Stimulated activated CD4-positive, alpha-beta T cell treated with anti-CD3 and anti-CD28 coated beads, Interleukin-4, amount 100 ng/mL, for 1 hour (primary cell): ENCODE measurements around the gene TMEM128.
"Not testable (repeated sequence)": the region's sequence is repeated elsewhere in the genome, so short reads cannot be mapped to it uniquely, and the experiment has no call there.

Experiments
- DNase-seq: peaks from one replicate; pipeline ENCODE4 v3.0.0-alpha.2; 2020

Gene TMEM128

DNA sequence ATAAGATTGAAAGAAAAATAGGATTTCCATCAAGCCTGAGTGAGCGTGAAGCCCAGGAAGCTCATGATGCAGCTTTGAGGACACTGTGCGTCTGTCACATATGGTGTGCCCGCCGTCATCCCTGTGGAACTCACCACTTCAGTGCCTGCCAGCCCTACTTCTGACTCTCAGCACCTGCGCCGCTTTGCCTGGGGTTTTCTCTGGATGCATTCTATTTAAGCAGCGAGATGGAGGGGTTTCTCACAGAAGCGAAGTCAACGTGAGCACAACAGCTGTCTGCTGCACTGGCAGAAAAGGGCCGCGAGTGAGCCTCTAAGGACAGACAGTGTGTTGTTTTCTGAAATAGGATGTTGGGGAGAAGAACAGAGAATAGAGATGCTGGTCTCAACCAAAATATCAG lies 6.2 kb upstream of the TMEM128 start:
- no peak for DNase-seq

DNA sequence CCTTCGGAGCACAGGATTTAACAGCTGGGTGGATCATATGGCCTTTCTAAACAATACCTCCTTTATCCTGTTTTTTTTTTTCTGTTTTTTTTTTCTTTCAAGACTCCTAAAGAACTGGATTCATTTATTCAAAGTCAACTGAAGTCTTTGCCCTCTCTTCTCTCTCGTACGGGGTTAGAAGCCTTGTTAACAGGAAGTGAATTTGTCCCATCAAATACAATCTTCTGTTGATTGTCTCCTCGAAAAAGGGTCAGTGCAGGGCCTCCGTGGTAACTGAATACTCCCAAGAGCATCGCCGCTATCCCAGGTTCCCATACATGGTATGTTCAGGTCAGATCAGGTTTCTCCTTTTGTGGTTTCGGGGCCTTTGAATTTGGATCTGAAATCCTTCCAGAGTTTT lies 1.8 kb upstream of the TMEM128 start:
- DNase-seq = no peak

DNA sequence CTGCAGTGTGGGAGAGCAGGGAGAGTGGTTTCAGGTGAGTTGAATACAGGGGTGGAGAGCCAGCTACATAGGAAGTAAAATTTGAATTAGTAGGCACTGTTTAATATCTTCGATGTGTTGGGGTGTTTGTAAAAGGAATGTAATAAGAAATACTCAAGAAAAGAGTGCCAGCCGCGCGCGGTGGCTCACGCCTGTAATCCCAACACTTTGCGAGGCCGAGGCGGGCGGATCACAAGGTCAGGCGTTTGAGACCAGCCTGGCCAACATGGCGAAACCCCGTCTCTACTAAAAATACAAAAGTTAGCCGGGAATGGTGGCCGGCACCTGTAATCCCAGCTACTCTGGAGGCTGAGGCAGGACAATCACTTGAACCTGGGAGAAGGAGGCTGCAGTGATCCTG lies 1.3 kb upstream of the TMEM128 start:
- DNase-seq = not testable (repeated sequence)

DNA sequence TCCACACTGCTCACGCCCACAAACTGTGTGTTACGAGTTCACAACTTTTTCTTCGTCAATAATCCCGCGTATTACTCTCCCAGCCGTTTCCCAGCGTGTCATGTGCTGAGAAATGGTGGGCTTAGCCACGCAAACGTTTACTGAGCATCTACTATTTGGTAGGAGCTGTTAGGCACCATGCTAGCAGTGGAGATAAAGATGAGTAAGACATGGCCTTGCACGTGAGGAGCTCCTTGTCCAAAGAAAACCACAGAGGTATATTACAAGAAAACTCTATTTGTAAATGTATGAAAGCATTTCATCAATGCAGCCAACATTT lies 821 bp upstream of the TMEM128 start:
- no peak for DNase-seq

DNA sequence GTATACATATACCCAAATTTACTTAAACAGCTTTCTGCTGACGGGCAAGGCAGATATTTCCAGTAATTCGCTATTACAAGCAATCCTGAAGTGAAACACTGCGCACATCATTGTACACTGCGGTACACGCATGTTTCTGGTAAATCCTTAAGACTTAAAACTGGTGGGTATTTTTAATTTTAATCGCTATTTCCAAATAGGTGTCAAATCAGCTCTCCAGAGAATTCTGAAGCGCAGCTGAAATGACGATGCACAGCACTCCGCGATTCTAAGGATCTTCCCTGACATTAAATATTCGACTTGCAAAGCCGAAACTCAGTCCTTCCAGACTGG lies 361 bp downstream of the TMEM128 start:
- DNase-seq = no peak

DNA sequence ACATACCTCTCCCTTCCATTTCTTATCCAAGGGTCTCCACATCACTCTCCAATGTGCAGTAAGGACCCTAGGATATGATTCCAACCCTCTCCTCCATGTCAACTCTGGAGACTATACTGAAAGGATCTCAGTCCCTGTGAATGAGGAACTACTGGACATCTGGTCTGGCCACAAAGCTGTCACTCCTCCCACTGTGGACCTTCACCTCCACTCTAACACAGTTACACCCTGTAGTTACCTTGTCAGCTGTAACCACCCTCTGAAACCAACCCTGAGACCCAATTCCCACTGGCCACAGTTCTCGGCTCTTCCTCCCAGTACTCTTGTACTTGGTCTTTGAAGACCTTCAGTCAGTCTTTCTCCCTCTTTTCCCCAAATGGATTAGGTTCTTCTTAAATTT lies 2.9 kb downstream of the TMEM128 start:
- DNase-seq = no peak

DNA sequence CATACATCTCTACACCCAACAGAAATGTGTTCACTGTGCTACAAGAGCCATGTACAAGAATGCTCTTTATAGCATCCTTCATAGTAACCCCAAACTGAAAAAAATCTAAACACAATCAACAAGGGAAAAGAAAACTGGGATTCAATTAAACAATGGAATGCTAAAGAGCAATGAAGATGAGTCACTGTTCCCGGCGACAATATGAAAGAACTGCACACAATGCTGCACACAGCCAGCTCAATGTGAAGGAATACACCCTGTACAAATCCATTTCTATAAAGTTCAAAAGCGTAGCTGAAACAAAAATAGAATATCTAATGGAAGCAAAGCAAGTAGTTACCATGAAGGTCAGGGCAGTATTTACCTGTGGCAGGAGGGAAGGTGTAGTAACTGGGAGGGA lies 8.5 kb downstream of the TMEM128 start:
- not testable (repeated sequence) for DNase-seq

DNA sequence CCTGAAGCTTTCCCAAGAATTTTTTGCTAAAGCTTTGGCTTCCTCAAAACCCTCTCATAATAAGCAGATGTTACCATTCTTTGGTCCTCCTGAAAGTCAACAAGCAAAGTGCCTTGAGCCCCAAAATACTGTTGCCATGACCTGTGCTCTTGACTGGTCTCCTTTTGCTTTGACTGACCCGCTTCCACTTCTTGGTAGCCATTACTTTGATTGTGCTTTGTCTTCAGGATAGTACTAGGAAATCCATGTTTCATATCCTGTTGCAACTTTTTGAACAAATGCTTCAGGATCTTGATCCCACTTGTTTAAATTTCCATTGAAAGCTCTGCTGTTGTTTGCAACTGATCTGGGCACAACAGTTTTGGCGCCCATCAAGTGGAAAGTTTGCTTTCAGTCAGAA lies 14.4 kb downstream of the TMEM128 start:
- no peak for DNase-seq

DNA sequence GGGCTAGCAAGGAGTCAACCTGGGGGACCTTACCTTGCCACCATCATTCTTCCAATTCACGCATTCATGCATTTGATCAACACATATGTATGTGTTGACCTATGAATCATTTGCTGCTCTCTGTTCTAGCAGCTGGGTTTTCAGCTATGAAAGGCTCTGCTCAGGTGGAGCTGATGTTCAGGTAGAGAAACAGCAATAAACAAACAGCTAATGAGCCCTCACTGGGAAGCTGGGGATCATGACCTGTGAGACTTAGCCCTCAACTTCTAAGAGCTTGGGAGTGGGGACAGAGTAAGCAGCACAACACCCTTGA lies 19.7 kb downstream of the TMEM128 start:
- no peak for DNase-seq

DNA sequence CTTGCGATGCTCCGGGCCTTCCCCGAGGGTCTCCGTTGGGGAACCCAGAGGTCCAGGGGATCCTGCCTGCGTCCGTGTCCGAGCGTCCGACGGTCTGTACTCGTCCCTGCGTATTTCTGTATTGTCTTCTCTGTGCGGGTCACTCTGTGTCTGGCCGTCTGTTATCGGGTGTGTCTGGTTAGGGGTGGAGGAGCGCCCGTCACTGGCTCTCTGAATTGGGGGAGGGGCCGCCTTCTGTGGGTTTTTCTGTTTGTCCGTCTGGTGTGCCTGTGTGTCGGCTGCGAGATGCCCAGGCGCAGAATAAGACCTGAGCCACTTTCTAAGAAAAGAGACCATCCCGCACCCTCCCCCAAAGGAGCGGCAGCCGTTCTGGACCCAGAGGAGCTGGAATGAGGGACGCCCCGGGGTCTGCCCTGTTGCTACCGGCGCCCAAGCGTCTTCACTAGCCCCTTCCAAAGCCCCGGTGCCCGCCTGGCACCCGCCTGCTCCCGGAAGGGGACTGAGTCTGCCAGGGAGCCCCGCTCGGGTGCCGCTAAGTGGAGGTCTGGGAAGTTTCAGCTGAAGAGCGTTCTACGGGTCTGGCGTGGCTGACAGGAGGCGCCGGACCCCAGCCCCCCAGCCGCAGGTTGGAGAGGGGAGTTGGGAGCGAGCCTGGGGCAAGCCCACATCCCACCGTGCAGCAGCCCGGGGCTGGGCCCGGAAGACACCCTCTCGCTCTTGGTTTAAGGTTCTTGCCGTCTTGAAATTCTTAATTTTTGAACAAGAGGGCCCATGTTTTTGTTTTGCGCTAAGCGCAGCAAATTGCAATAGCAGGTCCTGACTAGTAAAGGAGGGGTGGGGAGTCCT lies 20.3 kb downstream of the TMEM128 start:
- DNase-seq = no peak

DNA sequence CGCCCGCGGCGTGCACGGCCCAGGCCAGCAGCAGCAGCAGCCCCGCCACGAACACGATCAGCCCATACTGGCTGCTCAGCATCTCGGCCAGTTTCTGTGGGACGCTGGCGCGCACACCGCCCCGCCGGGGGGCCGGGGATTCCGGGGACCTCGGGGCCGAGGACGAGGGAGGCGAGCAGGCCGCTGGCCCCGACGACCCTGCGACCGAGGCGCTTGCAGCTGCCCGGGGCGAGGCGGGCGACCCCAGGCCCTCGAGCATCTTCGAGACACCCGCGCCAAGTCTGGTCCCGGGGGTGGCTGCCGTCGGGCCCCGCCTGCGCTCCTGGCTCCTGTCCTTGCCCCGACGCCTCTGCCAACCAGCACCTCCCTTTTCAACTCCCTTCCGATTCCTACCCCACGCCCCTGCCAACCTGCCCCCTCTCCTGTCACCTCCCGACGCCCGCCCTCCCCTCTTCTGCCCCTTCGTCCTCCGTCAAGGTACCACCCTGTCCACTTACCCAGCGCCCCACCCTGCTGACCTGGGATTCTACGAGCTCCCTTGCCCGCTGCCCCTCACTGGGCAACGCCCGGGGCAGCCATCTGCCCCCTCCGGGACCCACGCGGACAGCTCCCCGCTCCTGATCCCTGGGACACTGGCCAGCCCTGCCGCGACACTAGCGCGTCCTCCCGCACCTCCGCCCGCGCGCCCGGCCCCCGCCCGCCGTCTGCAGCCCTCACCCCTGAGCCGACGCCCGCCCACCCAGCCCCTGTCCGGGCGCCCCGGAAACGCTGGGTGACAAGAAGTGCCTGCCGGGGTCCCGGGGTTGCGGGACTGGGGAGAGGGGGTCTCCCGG lies 21.2 kb downstream of the TMEM128 start, which contains the start of gene OTOP1:
Gene OTOP1, minus strand, starts transcription at position 324 of the 833 bp plus-strand sequence. Its CDS starts 65 bp downstream, at position 259.
- DNase-seq = no peak

DNA sequence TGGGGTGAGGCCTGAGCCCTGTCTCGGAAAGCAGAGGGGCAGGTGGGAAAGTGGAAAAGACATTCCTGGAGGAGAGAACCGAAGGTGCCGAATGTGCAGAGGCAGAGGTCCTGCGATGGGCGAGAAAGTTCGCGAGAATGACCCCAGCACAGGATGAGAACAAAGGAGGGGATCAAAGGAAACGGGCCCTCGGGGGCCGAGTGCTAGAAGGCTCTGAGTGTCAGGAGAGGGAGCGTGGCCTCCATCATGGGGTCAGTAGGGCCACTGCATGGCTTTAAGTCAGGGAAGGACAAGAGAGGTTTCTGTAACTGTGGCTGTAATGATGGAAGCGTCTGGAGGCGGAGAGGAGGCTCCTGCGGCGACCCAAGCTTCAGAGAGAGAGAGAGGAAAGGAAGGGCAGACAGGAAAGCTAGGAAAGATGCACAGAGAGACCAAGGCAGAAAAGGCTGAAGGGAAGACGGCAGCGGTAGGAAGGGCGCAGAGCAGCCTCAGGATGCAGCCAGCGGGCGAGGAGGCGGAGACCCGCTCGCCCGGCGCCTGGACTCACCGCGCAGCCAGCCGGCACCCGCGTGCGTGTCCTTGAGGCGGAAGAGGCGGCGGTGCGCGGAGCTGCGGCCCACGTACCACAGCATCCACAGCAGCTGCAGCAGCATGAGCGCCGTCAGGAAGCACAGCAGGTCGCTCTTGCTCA lies 22.0 kb downstream of the TMEM128 start:
- no peak for DNase-seq

DNA sequence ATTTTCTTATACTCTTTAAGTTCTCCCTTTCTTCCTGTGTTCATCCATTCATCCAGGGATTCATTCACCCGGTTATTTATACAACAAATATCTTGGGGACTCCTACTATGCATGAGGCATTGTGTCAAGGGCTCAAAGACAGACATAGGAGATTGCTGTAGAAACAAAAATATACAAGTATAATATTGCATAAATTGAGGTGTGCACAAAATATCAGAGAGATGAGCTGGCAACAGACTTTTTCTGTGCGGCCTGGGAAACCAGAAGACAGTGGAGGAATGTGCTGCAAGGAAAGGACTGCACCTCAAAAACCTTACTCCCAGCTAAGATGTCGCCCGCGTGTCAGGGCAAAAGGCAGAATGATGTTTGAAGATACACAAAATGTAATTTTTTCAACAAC lies 30.9 kb downstream of the TMEM128 start:
- no peak for DNase-seq

DNA sequence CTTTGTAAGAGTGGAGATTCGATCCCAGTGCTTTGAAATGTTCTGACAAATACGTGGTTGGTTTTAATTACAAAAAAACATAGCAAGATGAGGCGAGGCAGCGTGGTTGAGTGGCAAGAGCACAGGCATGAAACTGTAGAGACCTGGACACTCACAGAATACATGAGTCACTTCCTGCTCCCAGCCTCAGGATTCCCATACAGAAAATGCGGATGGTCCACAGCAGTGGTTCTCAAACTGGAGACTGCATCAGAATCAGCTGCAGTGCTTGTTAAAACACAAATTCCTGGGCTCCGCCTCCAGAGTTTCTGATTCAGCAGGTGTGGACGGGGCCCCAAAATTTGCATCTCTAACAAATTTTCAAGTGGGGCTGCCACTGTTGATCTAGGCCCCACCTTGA lies 31.4 kb downstream of the TMEM128 start:
- no peak for DNase-seq

DNA sequence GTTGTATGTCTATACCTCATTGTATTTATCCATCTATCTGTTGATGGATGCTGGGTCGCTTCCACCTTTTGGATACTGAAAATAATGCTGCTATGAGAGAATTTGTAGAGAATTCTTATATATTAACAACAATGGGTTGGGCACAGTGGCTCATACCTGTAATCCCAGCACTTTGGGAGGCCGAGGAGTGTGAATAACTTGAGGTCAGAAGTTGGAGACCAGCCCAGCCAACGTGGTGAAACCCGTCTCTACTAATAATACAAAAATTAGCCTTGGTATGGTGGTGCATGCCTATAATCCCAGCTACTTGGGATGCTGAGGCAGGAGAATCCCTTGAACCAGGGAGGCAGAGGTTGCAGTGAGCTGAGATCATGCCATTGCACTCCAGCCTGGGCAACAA lies 34.3 kb downstream of the TMEM128 start:
- DNase-seq = not testable (repeated sequence)

DNA sequence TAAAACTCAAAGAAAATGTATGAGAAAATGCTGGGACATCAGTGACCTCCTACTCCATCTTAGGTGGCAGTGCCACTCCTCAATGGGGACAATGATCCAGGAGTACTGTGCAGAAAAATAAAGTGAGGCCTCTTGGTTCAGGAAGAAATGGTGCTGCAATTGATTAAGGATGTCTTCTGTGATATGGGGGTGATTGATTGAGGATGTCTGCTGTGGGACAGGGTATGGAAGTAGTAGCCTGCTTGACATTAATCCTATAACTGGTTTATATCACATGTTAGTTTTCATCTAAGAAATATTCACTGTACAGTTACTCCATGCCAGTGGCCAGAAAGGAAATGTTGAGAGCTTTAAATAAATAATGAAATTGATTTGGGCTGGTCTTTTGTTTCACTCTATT lies 41.8 kb downstream of the TMEM128 start:
- DNase-seq = no peak

DNA sequence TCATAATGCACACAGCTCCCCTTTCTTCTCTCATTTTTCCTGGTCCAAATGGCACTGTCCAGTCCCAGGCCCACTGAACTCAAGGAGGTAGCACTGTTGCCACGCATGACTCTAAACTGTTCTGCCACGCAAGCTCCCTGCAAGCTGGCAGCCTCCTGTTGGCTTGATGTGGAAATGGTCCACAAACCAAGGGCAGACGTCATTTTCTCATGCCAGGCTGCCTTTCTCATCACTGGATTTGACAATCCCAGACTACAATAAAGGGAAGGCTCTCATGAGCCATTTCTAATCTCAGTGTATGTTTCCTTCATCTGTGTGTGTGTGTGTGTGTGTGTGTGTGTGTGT lies 43.6 kb downstream of the TMEM128 start:
- no peak for DNase-seq

DNA sequence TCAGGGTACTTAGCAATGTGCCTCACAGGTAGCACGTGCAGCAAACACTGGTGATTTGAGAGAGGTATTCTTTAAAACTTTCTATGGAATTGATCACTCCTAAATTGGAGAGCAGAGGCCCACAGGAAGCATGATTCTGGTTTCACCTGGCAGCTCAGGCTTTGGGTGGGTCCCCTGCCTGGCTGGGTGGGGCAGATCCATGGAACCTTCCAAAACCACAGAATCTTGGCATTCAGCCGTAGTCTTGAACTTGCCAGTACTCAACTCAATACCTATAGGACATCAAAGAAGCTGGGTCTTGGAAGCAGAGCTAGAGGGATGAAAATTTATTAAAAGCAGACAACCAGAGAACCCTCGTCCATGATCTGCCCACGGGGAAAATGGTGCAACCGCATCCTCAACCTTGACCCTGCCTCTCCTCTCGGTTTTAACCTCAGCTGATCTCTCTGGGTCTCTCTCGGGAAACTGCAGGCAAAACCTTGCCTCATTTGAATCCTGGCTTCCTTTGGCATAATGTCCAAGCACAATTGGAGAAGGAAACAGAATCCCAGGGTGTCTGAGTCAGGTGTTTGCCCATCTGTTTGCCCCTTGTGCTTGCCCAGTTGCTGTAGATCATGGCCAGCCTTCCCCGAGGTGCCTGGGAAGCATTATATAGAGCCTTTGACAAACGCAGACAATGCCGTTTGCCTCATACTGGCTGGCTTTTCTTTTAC lies 44.2 kb downstream of the TMEM128 start:
- no peak for DNase-seq

DNA sequence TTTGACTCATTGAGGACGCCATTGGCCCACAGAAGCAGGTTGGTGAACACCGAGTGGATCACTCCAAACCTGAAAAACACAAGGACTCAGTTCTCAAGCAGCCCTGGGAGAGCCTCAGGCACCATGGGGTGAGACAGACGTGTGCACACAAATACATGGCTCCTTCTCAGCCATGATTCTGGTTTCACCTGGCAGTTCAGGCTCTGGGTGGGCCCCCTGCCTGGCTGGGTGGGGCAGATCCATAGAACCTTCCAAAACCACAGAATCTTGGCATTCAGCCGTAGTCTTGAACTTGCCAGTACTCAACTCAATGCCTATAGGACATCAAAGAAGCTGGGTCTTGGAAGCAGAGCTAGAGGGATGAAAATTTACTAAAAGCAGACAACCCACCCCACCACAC lies 45.5 kb downstream of the TMEM128 start:
- no peak for DNase-seq

DNA sequence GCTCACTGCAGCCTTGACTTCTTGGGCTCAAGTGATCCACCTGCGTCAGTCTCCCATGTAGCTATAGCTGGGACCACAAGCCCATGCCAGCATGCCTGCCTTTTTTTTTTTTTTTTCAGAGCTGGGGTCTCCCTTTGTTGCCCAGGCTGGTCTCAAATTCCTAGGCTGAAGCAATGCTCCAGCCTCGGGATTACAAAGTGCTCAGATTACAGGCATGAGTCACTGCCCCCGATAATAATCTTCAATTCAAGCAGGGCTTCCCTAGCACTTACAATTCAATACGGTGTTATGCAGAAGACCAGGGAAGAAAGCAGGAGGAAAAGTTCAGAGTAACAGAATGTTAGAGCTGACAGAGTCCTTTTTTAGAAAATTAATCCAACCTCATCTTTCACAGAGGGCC lies 47.4 kb downstream of the TMEM128 start:
- no peak for DNase-seq

DNA sequence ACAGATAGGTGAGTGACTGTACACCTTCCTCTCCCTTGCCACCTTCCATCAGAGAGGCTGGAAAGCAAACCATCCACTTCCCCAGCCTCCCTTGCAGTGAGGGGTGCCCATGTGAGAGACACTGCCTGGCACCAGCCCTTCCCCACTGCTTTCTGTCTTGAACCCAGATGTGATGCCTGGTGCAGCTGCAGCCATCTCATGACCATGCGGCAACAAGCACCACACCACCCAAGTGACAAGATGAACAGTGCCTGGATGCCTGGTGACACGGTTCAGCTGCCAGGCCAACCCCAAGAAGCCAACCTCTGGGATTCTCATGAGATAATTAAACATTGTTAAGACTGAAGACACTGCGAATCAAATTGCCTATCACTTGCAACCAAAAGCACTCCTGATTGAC lies 52.7 kb downstream of the TMEM128 start:
- DNase-seq = no peak

DNA sequence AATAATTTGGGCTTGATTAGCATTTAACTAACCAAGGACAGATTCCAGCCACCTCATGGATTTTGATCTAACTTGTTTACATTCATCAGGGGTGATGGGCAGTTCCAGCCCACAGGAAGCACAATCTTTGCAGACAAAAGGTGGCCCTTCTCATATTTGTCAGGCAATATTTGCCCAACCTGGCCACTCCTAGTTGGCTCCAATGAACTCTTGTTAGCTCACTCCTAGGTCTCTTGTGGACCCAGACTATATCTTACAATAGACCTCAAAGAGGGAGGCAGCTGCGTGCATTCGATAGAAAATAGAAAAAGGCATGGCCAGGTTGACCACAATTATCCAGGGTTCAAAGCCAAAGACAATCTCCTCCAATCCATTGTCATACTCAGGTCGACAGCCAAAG lies 59.5 kb downstream of the TMEM128 start:
- DNase-seq = not testable (repeated sequence)
